ENCODE data around the gene CAVIN3. TPM values are rescaled to one million over a fixed set of nuclear protein-coding genes. Genes with fewer than 3 reads are reported as not detected.
A peak's percentile ranks its signal among the peaks of the same experiment; 100 is the strongest.

Gene CAVIN3
- total and polyA plus RNA-seq, 2 of the 4 experiments (the other 2 are of a cell fraction): 112 to 185 TPM

DNA sequence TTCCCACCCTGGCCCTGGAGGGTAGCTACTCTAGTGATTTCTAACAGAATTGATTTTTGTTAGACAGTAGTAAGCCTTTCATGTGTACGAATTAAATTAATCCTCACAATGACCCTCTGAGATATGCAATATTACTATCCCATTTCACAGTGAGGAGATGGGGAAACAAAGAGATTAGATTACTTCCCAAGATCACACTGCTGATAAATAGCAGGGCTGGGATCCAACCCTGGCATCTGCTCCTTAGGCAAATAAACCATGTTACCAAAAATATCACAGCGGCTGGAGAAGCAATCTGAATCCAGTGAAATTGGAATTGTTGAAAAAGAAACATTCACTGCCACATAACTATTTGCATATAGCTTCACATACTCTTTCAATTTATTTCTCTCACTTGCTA lies 12.8 kb upstream of the CAVIN3 start:
- Histone ChIP-seq H3K56ac (ENCODE audit: extremely low read depth, insufficient read depth, low read length) (no peak overlapping the region), H3K9ac (ENCODE audit: low read depth, low read length) (no peak overlapping the region), H3K27ac (ENCODE audit: insufficient read depth, low read length) (no peak overlapping the region), H4K20me1 (ENCODE audit: insufficient read depth, low read length) (no peaks in the 10 kb centered on the region), H2BK5ac (ENCODE audit: low read depth, low read length, poor library complexity, severe bottlenecking) (no peak overlapping the region), H3K27me3 (ENCODE audit: control insufficient read depth, insufficient read depth, low read length) (no peaks in the 10 kb centered on the region; the same call in 1 of the 2 replicates), H2BK20ac (ENCODE audit: low read depth, low read length) (no peak overlapping the region), H3K4me3 (ENCODE audit: insufficient read depth, low read depth, low read length) (no peak overlapping the region), H3K79me1 (ENCODE audit: low read depth in 1 of 2, low read length in 2 of 2) (no peaks in the 10 kb centered on the region), H2AK5ac (ENCODE audit: low read depth, low read length) (no peak overlapping the region), H2BK120ac (ENCODE audit: low read depth, low read length) (no peak overlapping the region), H3K4ac (ENCODE audit: low read depth, low read length) (no peak overlapping the region), H3K14ac (replicated peaks; ENCODE audit: low read depth, low read length) (no peak overlapping the region), H3K9me1 (ENCODE audit: insufficient read depth, low read length) (no peaks in the 10 kb centered on the region; the same call in 1 of the 2 replicates), H4K5ac (ENCODE audit: low read depth, low read length) (no peak overlapping the region), H3K18ac (ENCODE audit: low read depth, low read length) (no peak overlapping the region), H4K8ac (ENCODE audit: low read depth in 2 of 2, low read length in 2 of 2) (no peak overlapping the region), H4K91ac (ENCODE audit: insufficient read depth, low read depth, low read length) (no peak overlapping the region), H3K23ac (ENCODE audit: low read depth, low read length) (no peak overlapping the region), H2BK15ac (ENCODE audit: low read depth, low read length) (no peak overlapping the region), H3K4me1 (ENCODE audit: control insufficient read depth, insufficient read depth, low read length) (no peaks in the 10 kb centered on the region; the same call in 1 of the 2 replicates), H3K36me3 (ENCODE audit: control insufficient read depth, insufficient read depth, low read length) (no peaks in the 10 kb centered on the region), H3K9me3 (ENCODE audit: control insufficient read depth, insufficient read depth, low read length) (no peaks in the 10 kb centered on the region), H2AK9ac (replicated peaks; ENCODE audit: low read depth, low read length, poor library complexity) (no peak overlapping the region), H3K4me2 (ENCODE audit: low read depth, low read length) (no peak overlapping the region), H2AFZ (replicated peaks; ENCODE audit: low read length, poor library complexity) (no peak overlapping the region)
- ChIA-PET POLR2A (ENCODE audit: unreplicated experiment) (no interaction called here), CTCF (interaction anchor here (0.7 to 2.1 kb wide), 2 partner anchors 16 to 21 kb away, joined by 3 to 5 read pairs; no protein-coding TSS in a partner anchor)
- TF ChIP-seq MAZ (IDR thresholded peaks at IDR 0.05; ENCODE audit: borderline replicate concordance, low read depth, low read length) (no peak), MAFK (IDR thresholded peaks at IDR 0.05; ENCODE audit: low read depth, low read length) (no peak), SMC3 (IDR thresholded peaks at IDR 0.05; ENCODE audit: low read depth, low read length) (no peak), BHLHE40 (IDR thresholded peaks at IDR 0.05; ENCODE audit: low read depth, low read length) (no peak), RCOR1 (IDR thresholded peaks at IDR 0.05; ENCODE audit: insufficient replicate concordance, low read length) (no peak), RAD21 (IDR thresholded peaks at IDR 0.05; ENCODE audit: low read length) (no peak), FOS (IDR thresholded peaks at IDR 0.05; ENCODE audit: low read depth, low read length) (no peak), MXI1 (IDR thresholded peaks at IDR 0.05; ENCODE audit: borderline replicate concordance, low read depth, low read length) (no peak), NFE2L2 (IDR thresholded peaks at IDR 0.05; ENCODE audit: low read depth, low read length) (no peak), CHD1 (IDR thresholded peaks at IDR 0.05; ENCODE audit: low read depth, low read length) (no peak), CEBPB (IDR thresholded peaks at IDR 0.05; ENCODE audit: low read depth, low read length) (no peak), RFX5 (IDR thresholded peaks at IDR 0.05; ENCODE audit: low read depth, low read length) (no peak)
- TF ChIP-seq, protein P1, sequence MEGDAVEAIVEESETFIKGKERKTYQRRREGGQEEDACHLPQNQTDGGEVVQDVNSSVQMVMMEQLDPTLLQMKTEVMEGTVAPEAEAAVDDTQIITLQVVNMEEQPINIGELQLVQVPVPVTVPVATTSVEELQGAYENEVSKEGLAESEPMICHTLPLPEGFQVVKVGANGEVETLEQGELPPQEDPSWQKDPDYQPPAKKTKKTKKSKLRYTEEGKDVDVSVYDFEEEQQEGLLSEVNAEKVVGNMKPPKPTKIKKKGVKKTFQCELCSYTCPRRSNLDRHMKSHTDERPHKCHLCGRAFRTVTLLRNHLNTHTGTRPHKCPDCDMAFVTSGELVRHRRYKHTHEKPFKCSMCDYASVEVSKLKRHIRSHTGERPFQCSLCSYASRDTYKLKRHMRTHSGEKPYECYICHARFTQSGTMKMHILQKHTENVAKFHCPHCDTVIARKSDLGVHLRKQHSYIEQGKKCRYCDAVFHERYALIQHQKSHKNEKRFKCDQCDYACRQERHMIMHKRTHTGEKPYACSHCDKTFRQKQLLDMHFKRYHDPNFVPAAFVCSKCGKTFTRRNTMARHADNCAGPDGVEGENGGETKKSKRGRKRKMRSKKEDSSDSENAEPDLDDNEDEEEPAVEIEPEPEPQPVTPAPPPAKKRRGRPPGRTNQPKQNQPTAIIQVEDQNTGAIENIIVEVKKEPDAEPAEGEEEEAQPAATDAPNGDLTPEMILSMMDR (conservative IDR thresholded peaks at IDR 0.05; ENCODE audit: low read depth, low read length): no peak
- TF ChIP-seq, protein P2, sequence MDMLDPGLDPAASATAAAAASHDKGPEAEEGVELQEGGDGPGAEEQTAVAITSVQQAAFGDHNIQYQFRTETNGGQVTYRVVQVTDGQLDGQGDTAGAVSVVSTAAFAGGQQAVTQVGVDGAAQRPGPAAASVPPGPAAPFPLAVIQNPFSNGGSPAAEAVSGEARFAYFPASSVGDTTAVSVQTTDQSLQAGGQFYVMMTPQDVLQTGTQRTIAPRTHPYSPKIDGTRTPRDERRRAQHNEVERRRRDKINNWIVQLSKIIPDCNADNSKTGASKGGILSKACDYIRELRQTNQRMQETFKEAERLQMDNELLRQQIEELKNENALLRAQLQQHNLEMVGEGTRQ (IDR thresholded peaks at IDR 0.05; ENCODE audit: low read depth, low read length): no peak
- WGBS, 2 experiments (ENCODE audit: extremely low coverage in 2 of 2, insufficient read length in 1 of 2): no CpG with 5 or more reads among the region's 2 CpGs
- peak; percentile 46 for DNase-seq
- intact Hi-C loops (cut with micrococcal nuclease): no loop called here
- in situ Hi-C loops (cut with MboI; ENCODE audit: low sequenced_read_pairs): no loop called here
- no TSS peak for BruUV-seq (replicated peaks)
- dilution Hi-C loops (cut with HindIII; ENCODE audit: low sequenced_read_pairs, unreplicated experiment): no loop called here
- ATAC-seq (ENCODE audit: low read depth): peak; percentile 63
